NT2/D1 (cell line): ENCODE results near the gene NFE2L1.

Experiments
- SUZ12 ChIP-seq: IDR thresholded peaks from 2 replicates; pipeline ENCODE4 v1.6.1; 2011; ENCODE audit not compliant: insufficient read length, insufficient read depth; ENCODE audit errors: extremely low read depth
- YY1 ChIP-seq: IDR thresholded peaks from 2 replicates; pipeline ENCODE4 v1.6.1; 2011; ENCODE audit not compliant: insufficient read length, insufficient read depth
- ZNF274 ChIP-seq: IDR thresholded peaks from 2 replicates; pipeline ENCODE4 v1.6.1; 2011; ENCODE audit warnings: mild to moderate bottlenecking, low read depth, low read length

DNA sequence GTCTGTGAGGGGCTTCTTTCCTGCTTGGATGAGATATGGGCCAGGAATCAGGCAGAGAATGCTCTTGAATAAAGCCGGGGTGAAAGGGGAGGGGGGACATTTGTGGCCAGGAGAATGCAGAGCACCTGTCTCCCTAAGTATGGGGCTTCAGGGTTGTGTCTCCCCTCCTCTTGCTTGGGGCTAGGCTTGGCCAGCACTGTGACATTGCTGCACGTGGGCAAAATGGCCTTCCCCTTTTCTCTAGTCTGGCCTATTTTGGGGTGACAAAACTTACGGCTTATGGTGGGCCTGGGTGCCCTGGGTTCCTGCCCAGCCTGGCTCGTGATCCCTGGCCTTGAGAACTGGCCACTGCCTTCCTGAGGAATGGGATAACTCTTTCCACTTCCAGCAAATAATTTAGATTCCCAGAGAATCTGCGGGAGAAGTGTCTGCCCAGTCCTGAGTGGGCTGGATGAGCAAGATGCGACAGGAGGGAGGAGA is 5.6 kb downstream of the NFE2L1 start:
- TF ChIP-seq SUZ12 (no peak), YY1 (no peak), ZNF274 (no peak)
